GM18498 (cell line): Measurements from ENCODE around the gene RIIAD1.
"Not testable (repeated sequence)": the region's sequence is repeated elsewhere in the genome, so short reads cannot be mapped to it uniquely, and the experiment has no call there.

Experiments used
- ATAC-seq: cut with Tn5 transposase; IDR thresholded peaks from one replicate; pipeline ENCODE4 v1.9.1; 2021; ENCODE audit warnings: mild to moderate bottlenecking, moderate library complexity; ENCODE audit not compliant: unreplicated experiment

RIIAD1 gene, protein sequence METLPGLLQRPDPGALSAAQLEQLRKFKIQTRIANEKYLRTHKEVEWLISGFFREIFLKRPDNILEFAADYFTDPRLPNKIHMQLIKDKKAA

DNA sequence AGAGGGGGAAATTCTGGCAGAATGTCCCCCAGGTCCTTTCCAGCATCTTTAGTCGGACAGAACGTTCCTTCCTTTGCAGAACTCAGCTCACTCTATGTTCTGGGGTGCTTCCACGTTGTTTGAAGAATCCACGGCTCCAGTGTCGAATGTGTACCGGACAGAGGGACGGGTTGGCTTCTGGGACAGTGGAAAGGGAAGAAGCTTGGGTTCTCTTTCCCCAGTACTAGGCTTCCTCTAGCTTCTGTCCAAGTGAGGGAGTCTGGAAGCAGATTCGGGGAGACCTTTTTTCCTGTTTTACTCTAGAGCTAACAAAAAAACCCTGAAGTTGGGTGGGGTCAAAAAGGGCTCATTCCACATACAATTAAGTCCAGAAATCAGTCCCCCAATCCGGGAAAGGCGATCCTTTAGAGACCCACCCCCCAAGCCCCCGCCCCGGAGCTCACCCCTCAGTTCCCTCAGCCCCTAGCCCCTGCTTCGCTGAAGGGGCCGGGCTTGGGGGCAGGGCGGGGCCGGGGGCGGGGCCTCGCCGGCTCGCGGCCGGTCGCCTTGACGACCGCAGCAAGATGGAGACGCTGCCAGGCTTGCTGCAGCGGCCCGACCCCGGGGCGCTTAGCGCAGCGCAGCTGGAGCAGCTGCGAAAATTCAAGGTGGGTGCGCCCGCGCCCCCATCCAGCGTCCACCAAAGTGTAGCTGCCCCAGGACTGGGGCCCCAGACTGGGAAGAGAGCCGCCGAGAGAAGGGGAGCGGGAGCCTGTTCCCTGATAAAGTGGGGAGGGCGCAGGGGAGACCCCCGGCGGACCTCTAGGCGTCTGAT is at the start of gene RIIAD1:
Gene RIIAD1, plus strand, starts transcription at position 549 of the 814 bp plus-strand sequence. Its CDS starts 15 bp downstream, at position 564.
- no peak for ATAC-seq

DNA sequence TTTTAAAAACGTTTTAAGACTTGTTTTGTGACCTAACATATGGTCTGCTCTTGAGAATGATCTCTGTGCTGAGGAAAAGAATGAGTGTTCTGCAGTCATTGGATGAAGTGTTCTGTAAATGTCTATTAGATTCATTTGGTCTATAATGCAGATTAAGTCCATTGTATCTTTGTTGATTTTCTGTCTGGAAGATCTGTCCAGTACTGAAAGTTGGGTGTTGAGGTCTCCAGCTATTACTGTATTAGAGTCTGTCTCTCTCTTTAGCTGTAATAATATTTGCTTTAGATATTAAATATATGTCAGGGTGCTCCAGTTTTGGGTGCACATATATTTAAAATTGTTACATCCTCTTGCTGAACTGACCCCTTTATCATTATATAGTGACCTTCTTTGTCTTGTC is 47.9 kb upstream of the RIIAD1 start:
- ATAC-seq: no peak

DNA sequence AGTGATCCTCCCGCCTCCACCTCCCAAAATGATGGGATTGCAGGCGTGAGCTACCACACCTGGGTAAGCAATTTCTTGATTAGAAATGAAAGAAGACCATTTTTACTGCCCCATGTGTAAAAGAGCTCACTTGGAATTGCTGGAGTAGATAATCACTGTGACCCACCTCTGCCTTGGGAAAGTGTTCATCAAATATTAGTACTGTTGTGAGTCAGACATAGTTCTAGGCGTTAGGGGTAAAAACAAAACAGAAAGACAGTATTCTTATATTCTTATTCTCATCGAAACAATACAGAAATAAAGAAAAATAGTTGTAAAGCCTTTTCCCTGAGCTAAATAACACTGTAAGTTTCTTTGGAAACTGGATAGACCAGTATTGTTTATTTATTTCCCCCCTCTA is 40.9 kb upstream of the RIIAD1 start:
- no peak for ATAC-seq

DNA sequence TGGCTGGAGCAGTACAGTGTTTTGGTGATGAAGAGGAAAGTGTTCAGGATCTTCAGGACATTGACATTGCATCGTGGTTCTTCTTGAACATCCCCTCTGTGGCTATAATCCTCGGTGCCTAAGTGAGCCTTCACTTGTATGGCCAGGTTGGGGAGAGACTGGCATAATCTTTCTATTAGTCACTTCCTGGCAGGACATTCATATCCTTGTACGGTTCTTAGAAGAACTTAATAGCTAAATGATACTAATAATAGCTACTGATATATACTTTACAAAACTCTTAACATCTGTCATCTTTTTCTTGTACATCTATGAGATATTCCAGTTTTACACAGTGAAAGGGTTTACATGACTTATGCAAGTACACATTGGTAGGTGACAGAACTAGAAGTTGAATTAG is 40.5 kb upstream of the RIIAD1 start:
- no peak for ATAC-seq

DNA sequence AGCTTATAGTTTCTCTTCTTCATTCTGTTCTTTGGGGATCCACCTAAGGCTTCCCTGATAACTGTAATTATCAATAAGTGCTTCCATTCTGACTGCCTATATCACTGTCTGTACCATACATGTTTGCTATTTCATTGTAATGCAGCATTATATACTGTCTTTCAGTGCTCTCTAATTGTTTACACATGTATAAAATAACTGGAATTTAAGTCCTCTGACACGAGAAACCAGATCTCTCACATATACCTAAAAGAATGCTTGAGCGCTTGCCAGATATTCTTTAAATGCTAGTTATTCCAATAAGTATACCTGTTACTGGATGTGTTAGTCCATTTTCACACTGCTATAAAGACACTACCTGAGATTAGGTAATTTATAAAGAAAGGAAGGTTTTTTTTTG is 39.4 kb upstream of the RIIAD1 start:
- ATAC-seq: no peak

DNA sequence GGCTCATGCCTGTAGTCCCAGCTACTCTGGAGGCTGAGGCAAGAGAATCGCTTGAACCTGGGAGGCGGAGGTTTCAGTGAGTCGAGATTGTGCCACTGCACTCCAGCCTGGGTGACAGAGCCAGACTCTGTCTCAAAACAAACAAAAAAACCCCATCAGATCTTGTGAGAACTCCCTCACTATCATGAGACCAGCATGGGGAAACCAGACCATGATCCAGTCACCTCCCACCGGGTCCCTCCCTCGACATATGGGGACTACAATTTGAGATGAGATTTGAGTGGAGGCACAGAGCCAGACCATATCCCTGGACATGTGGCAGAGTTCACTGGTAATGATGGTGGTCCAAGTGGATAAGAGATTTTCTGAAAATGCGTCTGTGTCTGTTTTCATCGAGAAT is 38.4 kb upstream of the RIIAD1 start:
- not testable (repeated sequence) for ATAC-seq

DNA sequence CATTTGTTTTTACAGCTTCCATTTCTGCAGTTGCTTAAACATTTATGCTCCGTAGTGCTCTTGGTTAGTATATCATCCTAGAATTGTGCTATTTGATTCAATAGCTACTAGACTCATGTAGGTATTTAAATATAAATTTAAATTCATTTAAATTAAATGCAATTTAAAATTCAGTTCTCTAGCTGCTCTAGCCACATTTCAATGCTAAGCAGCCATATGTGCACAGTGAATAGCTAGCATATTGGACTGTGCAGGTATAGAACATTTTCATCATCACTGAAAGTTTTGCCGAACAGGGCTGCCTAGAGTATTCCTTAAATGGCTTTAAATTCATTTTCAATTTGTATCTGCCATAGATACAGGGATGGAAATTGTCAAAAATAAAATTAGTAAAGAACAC is 37.2 kb upstream of the RIIAD1 start:
- ATAC-seq: no peak

DNA sequence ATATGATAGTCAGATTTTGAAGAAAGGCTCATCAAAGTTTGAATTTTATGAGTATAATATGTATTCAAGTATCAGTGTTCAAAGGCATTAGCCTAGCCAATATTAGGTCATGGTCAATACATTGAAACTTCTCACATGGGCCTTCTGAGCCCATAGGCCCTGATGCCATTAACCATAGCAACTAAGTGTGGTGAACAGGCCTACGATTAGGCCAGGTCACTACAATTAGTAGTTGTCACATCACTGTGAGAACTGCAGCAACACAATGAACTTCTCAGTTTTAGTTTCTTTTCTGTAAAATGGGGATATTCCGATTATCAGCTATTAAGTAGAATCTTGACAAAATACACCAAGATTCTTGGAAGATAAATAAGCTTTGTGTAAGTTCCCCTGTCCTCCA is 34.8 kb upstream of the RIIAD1 start:
- ATAC-seq: no peak

DNA sequence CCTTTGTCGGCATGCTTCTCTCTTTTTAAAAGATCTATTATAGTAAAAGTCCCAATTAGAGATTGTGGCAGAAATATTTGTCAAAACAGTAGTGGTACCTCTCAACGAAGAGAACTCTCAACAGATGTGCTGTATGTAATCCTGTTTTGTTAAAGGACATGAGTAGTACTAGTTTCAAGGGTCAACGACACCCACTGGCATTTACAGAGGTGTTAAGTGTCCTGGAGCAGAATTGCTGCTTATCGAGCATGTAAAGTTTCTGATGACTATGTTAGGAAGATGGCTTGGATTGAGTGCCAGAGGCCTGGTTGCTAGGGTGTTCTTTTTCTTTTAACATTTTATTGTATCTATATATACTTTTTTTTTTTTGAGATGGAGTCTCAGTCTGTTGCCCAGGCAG is 31.8 kb upstream of the RIIAD1 start:
- ATAC-seq: no peak

DNA sequence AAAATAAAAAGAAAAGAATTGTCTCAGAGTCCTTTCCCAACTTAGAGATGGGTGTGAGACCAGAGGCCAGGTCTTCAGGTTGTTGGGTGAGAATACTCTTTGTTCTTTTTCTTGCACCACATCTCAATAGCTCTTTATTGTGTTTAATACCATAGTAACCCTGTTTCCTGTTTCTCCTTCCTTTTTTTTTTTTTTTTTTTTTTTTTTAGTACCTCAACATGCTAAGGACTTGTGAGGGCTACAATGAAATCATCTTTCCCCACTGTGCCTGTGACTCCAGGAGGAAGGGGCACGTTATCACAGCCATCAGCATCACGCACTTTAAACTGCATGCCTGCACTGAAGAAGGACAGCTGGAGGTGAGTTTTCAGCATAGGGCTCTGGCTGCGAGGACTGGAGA is 29.1 kb upstream of the RIIAD1 start:
- ATAC-seq: no peak

DNA sequence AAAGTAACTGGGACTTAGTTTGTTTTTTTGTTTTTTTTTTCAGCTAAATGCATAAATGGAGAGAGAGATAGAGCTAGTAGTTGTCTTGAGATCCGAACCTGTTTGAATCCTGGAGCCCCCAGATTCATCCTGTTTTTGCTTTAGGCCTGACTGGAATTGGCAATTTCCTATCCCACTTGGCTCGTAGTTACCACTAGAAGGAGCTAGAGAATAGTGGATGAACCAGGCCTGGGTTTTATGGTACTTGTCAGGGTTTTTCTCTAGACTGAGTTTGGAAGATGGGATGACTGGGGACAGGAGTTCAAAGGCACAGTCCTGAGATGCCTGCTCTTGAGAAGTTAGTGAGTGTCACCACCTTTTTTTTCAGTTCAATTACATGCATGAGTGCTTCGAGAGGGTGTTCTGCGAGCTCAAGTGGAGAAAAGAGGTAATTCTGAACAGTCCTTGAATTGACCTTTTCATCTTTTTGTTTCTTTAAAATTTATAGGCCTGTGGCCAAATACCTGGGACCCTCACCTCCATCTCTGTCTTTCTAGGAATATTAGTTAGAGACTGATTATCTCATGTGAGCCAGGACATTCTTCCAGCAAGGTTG is 28.2 kb upstream of the RIIAD1 start:
- ATAC-seq: no peak

DNA sequence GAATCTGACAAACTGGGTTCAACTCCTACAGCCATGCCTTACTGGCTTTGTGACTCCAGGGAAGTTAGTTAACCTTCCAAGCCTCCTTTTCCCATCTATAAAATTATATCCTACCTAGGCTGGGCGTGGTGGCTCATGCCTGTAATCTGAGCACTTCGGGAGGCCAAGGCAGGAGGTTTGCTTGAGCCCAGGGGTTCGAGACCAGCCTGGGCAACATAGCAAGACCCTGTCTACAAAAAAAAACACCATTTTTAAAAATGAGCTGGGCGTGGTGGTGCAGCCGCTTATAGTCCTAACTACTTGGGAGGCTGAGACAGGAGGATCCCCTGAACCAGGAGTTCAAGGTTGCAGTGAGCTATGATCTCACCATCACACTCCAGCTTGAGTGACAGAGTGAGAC is 19.8 kb upstream of the RIIAD1 start:
- no peak for ATAC-seq

DNA sequence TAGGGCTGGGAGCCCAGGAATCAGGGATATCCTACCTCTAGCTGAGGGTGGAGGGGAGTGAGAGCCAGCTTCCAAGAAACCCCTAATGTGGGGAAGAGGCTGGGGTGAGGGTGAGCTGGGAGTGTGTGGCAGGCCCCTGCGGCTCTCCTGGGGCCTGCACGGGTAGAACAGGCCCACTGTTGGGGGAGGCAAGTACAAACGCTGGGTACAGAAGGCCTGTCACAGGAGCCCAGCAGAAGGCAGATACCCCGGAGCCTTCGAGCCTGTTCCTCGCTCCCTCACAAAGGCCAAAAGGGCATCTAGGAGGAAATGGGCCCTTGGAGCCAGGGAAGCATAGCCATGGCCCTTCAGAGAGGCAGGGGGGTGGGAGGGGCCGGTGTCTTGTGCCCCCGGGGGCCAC is 18.4 kb upstream of the RIIAD1 start:
- no peak for ATAC-seq

DNA sequence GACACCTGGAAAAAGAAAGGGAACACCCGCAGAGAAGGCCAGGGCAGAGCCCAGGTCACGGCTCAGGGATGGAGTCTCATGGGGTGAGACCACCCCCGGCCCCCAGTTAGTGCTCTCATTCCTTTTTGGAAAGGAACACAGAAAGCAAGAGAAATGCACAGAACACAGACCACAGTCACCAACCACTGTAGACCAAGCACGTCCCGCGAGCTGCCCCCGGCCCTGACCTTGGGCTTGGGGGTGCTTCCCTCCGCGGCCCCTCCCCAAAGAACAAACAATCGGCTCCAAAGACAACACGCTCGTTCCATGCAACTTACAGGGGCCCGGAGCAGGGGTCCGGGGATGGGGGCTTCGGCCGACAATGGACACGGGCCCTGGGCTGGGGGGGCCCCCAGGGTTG is 17.5 kb upstream of the RIIAD1 start:
- ATAC-seq: no peak

DNA sequence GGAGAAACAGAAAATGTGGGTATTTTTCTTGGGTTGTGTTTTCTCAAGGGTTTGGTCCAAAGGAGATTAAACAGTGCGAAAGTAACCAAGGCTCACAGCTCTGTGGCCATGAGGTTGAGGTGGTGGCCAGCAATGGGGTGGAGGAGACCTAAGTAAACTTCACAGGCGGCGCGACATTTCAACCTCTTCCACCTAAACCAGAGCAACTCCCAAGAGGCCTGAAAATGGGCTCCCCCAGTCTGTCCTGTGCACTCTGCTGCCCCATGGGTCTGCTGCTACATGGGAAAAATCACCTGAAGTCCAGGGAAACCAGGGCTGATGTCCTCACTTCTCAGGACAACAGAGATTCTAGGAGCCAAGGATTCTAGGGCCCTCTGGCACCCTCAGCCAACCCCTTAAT is 17.1 kb upstream of the RIIAD1 start:
- ATAC-seq: no peak

DNA sequence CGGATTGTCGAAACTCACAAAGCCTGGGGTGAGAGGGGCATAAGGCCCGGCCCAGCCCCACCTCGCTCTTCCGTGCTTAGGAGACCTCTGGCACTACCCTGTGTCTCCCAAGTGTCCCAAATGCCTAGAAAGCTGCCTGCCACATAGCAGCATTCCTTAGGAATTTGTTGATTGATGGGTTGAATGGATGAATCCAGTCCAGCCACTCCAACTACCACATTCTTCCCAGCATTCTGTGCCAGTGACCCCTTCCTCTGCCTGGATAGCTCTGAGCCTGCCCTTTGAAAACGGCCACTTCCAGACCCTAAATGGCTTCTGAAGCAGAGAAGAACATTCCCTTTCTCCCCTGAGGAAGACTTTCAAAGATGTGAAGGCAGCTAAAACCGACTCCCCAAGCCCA is 16.2 kb upstream of the RIIAD1 start:
- no peak for ATAC-seq

DNA sequence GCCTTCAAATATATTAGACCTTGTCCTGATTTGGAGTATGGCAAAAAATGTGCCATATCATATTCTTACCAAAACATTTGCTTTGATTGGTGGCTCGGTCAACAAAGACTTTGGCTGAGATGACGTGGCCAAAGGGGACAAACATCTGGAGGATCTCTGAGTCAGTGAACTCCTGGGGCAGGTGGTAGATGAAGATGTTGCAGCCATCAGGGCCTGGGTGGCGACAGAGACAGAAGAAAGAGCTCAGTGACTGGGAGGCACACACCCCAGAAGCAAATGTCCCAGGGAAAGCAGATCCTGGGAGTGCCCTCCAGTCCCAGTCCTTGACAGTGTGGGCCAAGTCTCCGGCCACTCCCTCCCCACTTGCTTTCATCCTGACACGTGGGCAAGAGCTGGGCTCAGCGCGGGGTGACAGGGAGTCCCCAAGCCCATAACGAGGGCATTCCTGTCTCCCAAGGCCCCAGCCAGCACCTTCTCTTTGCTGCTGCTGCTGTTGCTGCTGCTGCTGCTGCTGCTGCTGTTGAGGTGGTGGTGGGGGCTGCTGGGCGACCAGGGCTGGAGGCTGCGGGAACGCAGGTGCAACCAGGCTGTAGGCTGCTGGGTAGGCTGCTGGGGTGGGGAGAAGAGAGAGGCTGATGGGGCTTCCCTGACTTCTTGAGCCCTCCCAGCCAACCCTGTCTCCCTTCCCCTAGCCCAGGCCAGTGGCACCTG is 15.4 kb upstream of the RIIAD1 start:
- ATAC-seq: no peak

DNA sequence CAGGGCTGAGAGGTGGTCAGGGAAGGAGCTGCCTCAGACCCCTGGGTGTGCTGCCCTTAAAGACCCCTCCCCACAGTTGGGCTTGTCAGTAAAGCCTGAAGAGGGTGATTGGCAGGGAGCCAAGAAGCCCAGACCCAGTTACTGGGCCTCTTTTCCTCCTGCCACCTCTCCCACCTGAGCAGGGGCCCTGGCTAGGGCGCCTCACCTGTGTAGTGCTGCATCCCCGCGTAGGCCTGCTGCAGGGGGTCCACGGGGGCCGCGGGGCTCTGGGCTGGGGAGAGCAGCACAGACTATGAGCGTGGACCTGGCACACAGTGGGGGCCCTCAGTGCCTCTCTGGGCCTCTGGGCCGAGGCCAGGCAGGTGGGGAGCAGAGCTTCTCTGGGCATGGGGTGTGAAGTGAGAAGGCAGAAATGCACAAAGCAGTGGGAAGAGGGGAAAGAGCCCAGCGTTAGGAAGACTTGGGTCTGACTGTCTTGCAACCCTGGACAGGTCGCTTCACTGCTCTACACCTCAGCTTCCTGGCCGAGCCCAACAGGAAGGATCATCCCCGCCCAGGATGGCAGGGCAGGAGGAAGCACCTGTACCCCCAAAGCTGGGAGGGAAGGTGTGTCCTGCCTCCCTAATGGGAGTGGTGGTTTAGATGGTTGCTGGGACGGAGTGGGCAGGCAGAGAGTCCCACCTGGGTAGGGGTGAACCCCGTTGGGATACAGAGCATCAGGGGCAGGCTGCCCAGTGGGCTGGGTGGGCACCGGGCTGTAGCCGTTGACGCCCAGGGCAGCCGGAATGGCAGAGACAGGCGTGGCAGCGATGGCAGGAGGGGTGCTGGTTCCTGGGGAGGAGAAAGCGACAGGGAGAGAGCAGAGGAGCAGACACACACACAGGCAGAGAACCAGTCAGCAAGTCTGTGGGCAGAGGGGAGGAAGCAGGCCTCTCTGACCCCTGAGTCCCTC is 14.6 kb upstream of the RIIAD1 start:
- no peak for ATAC-seq

DNA sequence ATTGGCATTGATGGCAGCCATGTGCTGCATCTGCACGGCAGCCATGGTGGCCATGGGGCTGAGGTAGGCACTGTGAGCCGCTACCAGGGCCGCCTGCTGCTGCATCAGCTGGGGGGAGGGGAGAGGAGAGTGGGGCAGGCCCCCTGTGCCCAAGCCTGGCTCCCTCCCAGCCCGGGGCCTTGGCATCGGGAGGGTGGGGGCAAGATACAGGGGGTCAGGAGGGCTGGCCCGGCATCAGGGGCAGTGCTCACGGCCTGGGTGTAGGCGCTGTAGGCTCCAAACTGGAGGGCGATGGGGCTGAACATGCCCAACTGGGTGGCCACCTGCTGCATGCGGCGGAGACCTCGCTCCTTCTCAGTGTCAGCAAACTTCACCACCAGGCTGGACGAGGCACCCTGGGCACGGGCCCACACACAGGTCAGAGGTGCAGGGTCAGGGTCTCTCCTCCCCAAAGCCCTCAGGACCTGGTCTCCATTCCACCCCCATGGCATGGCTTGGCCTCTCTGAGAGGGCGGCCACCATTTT is 13.7 kb upstream of the RIIAD1 start:
- no peak for ATAC-seq

DNA sequence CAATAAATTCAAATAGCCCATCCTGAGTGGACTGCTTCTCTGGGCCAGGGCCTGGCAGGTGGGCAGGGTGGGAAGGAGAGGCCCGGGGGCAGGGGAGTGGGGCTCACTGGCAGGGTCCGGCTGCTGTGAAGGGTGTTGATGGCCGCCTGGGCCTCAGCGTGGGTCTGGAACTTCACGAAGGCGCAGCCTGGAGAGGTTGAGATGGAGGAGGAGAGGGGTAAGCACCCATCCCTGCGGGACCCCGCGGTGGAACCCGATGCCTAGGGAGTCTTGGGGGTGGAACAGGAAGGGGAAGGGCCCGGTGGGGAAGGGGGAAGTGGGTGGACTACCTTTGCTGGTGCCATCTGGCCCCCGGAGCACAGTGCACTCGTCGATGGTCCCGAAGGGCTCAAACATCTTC is 12.4 kb upstream of the RIIAD1 start:
- ATAC-seq: no peak
